WTC11 (cell line): ENCODE data around the gene GRIK2. TPM values are rescaled to one million over a fixed set of nuclear protein-coding genes. Genes with fewer than 3 reads are reported as not detected.

Experiments
- ATAC-seq: fragments of 200-7000 bp; cut with Tn5 transposase; 2 replicates; pipeline ENCODE4 v1.10.0; 2021; ENCODE audit warnings: mild to moderate bottlenecking, moderate library complexity
- CTCF ChIA-PET: fragments of 300-600 bp; sonication (Branson Sonifier 250); formaldehyde crosslinking; loops from one replicate; lab custom pipeline; 2021; ENCODE audit warnings: antibody characterized with exemption; lab: Charles Lee
- POLR2A ChIA-PET: fragments of 350-600 bp; sonication (Branson Sonifier 250); formaldehyde crosslinking; loops from one replicate; lab custom pipeline; 2021; ENCODE audit warnings: antibody characterized with exemption; lab: Charles Lee
- DNase-seq: peaks from one replicate; pipeline ENCODE4 v3.0.0; 2021; ENCODE audit warnings: low spot score
- H3K27ac Mint-ChIP-seq: 2 replicates; pipeline ENCODE4 v1.8.0; 2021; ENCODE audit warnings: mixed read lengths
- H3K27me3 Mint-ChIP-seq: 2 replicates; pipeline ENCODE4 v1.8.0; 2021; ENCODE audit warnings: low read depth, mild to moderate bottlenecking, moderate library complexity, mixed read lengths
- H3K36me3 Mint-ChIP-seq: 2 replicates; pipeline ENCODE4 v1.8.0; 2021; ENCODE audit warnings: mixed read lengths
- H3K4me1 Mint-ChIP-seq: 2 replicates; pipeline ENCODE4 v1.8.0; 2022; ENCODE audit warnings: mixed read lengths
- H3K4me3 Mint-ChIP-seq: 2 replicates; pipeline ENCODE4 v1.8.0; 2021; ENCODE audit warnings: mild to moderate bottlenecking, moderate library complexity, mixed read lengths
- H3K9me3 Mint-ChIP-seq: 2 replicates; pipeline ENCODE4 v1.8.0; 2021; ENCODE audit warnings: mixed read lengths
- AR ChIP-seq: fragments of 250-450 bp; sonication (Bioruptor Pico); IDR thresholded peaks from 2 replicates; pipeline ENCODE4 v1.9.0; 2021; ENCODE audit warnings: mild to moderate bottlenecking
- ARID4B ChIP-seq: sonication (generic); formaldehyde crosslinking; IDR thresholded peaks from 2 replicates; pipeline ENCODE4 v1.8.0; 2023; ENCODE audit warnings: missing genetic modification reagents, mild to moderate bottlenecking, borderline replicate concordance
- ATF1 ChIP-seq: sonication (generic); formaldehyde crosslinking; IDR thresholded peaks from 2 replicates; pipeline ENCODE4 v1.8.1; 2023; ENCODE audit warnings: mild to moderate bottlenecking, moderate library complexity, missing genetic modification reagents
- CREB1 ChIP-seq: sonication (generic); formaldehyde crosslinking; IDR thresholded peaks from 2 replicates; pipeline ENCODE4 v1.8.0; 2023; ENCODE audit warnings: mild to moderate bottlenecking, missing genetic modification reagents
- E2F4 ChIP-seq: sonication (generic); formaldehyde crosslinking; IDR thresholded peaks from 2 replicates; pipeline ENCODE4 v1.8.1; 2022; ENCODE audit warnings: low read depth, mild to moderate bottlenecking, moderate library complexity, missing genetic modification reagents, borderline replicate concordance
- FOXP1 ChIP-seq: sonication (generic); formaldehyde crosslinking; IDR thresholded peaks from 2 replicates; pipeline ENCODE4 v1.8.0; 2022; ENCODE audit warnings: missing genetic modification reagents, mild to moderate bottlenecking, moderate library complexity, borderline replicate concordance
- GTF2I ChIP-seq: fragments of 250-450 bp; sonication (Bioruptor Pico); conservative IDR thresholded peaks from 2 replicates; pipeline ENCODE4 v1.4.0; 2021; ENCODE audit warnings: mild to moderate bottlenecking
- HMGXB4 ChIP-seq: sonication (generic); formaldehyde crosslinking; IDR thresholded peaks from 2 replicates; pipeline ENCODE4 v1.8.1; 2023; ENCODE audit warnings: mild to moderate bottlenecking, moderate library complexity, missing genetic modification reagents
- JUN ChIP-seq: sonication (generic); formaldehyde crosslinking; IDR thresholded peaks from 2 replicates; pipeline ENCODE4 v1.8.0; 2023; ENCODE audit warnings: mild to moderate bottlenecking, missing genetic modification reagents
- NFE2L1 ChIP-seq: sonication (generic); formaldehyde crosslinking; IDR thresholded peaks from 2 replicates; pipeline ENCODE4 v1.8.1; 2023; ENCODE audit warnings: missing genetic modification reagents
- NFYB ChIP-seq: sonication (generic); formaldehyde crosslinking; conservative IDR thresholded peaks from 2 replicates; pipeline ENCODE4 v1.8.0; 2022; ENCODE audit warnings: low read depth, missing genetic modification reagents
- NR1H2 ChIP-seq: sonication (generic); formaldehyde crosslinking; IDR thresholded peaks from 2 replicates; pipeline ENCODE4 v1.9.0; 2021; ENCODE audit warnings: mild to moderate bottlenecking, moderate library complexity, missing genetic modification reagents
- PRRX2 ChIP-seq: fragments of 250-450 bp; sonication (Bioruptor Pico); IDR thresholded peaks from 2 replicates; pipeline ENCODE4 v1.8.0; 2021; ENCODE audit warnings: mild to moderate bottlenecking
- RORB ChIP-seq: fragments of 250-450 bp; sonication (Bioruptor Pico); IDR thresholded peaks from 2 replicates; pipeline ENCODE4 v1.9.0; 2021; ENCODE audit warnings: mild to moderate bottlenecking
- SMAD3 ChIP-seq: sonication (generic); formaldehyde crosslinking; IDR thresholded peaks from 2 replicates; pipeline ENCODE4 v1.8.0; 2022; ENCODE audit warnings: missing genetic modification reagents, mild to moderate bottlenecking, borderline replicate concordance
- SOX15 ChIP-seq: fragments of 250-450 bp; sonication (Bioruptor Pico); IDR thresholded peaks from 2 replicates; pipeline ENCODE4 v1.9.0; 2021; ENCODE audit warnings: mild to moderate bottlenecking
- SP1 ChIP-seq: sonication (generic); formaldehyde crosslinking; conservative IDR thresholded peaks from 2 replicates; pipeline ENCODE4 v1.8.1; 2022; ENCODE audit warnings: missing genetic modification reagents
- ZBTB21 ChIP-seq: sonication (generic); formaldehyde crosslinking; IDR thresholded peaks from 2 replicates; pipeline ENCODE4 v1.8.1; 2023; ENCODE audit warnings: mild to moderate bottlenecking, missing genetic modification reagents, borderline replicate concordance
- ZNF232 ChIP-seq: sonication (generic); formaldehyde crosslinking; IDR thresholded peaks from 2 replicates; pipeline ENCODE4 v1.8.0; 2022; ENCODE audit warnings: mild to moderate bottlenecking, missing genetic modification reagents
- ZNF317 ChIP-seq: sonication (generic); formaldehyde crosslinking; IDR thresholded peaks from 2 replicates; pipeline ENCODE4 v1.8.1; 2023; ENCODE audit warnings: low read depth, mild to moderate bottlenecking, moderate library complexity, missing genetic modification reagents, borderline replicate concordance
- ZNF396 ChIP-seq: fragments of 250-450 bp; sonication (Bioruptor Pico); IDR thresholded peaks from 2 replicates; pipeline ENCODE4 v1.8.0; 2021; ENCODE audit warnings: mild to moderate bottlenecking, moderate library complexity, borderline replicate concordance
- ZNF423 ChIP-seq: fragments of 250-450 bp; sonication (Bioruptor Pico); IDR thresholded peaks from 2 replicates; pipeline ENCODE4 v2.1.2; 2022; ENCODE audit warnings: mild to moderate bottlenecking, moderate library complexity
- ZNF671 ChIP-seq: fragments of 250-450 bp; sonication (Bioruptor Pico); IDR thresholded peaks from 2 replicates; pipeline ENCODE4 v1.8.0; 2021; ENCODE audit warnings: mild to moderate bottlenecking
- ZSCAN18 ChIP-seq: fragments of 250-450 bp; sonication (Bioruptor Pico); IDR thresholded peaks from 2 replicates; pipeline ENCODE4 v2.1.2; 2022; ENCODE audit warnings: mild to moderate bottlenecking, moderate library complexity
- total RNA-seq: library from RNA; stranded (reverse); gene quantifications from 3 replicates; pipeline ENCODE4 v1.2.3, GENCODE V29; 2021

GRIK2 gene
- total RNA-seq, 1 experiment from 2014 or later: 2.7 TPM

GRCh38 chr6:101613556-101613955 is 220.0 kb downstream of the GRIK2 start (continued):
- TF ChIP-seq ARID4B: no peak

GRCh38 chr6:101614774-101615173 is 221.3 kb downstream of the GRIK2 start:
- ATAC-seq (peak; percentile 98), DNase-seq (no peak)
- ChIA-PET CTCF (no interaction called here), POLR2A (no interaction called here)
- Mint-ChIP-seq H3K36me3 (no peaks in the 10 kb centered on the region), H3K9me3 (no peaks in the 10 kb centered on the region), H3K4me3 (peak overlapping the region; percentile 52), H3K27ac (peak overlapping the region; percentile 98), H3K27me3 (no peaks in the 10 kb centered on the region), H3K4me1 (peaks cover 47% of the 10 kb centered on the region)
- TF ChIP-seq ZBTB21 (CRISPR knock-in tag): 0 out of 2 replicates have a peak, but pooled peaks have one; percentile 36
- no peak for TF ChIP-seq ZNF317 (CRISPR knock-in tag)
- no peak for TF ChIP-seq E2F4 (CRISPR knock-in tag)
- TF ChIP-seq PRRX2 (CRISPR knock-in tag): no peak
- TF ChIP-seq HMGXB4 (CRISPR knock-in tag): no peak
- TF ChIP-seq NFYB (CRISPR knock-in tag): no peak

- ChIA-PET POLR2A (no interaction called here), CTCF (no interaction called here)
- ATAC-seq: peak; percentile 38; the same call in 1 of the 2 replicates
- Mint-ChIP-seq H3K27ac (no peak overlapping the region), H3K9me3 (peaks cover 6% of the 10 kb centered on the region), H3K4me3 (no peak overlapping the region), H3K36me3 (no peaks in the 10 kb centered on the region), H3K4me1 (no peaks in the 10 kb centered on the region), H3K27me3 (no peaks in the 10 kb centered on the region)
- no peak for DNase-seq
- TF ChIP-seq JUN (CRISPR knock-in tag) (no peak), ZBTB21 (CRISPR knock-in tag) (no peak), ZNF671 (CRISPR knock-in tag) (no peak), NFE2L1 (CRISPR knock-in tag) (no peak), NR1H2 (CRISPR knock-in tag) (no peak), CREB1 (CRISPR knock-in tag) (no peak), ZNF232 (no peak), RORB (no peak), FOXP1 (CRISPR knock-in tag) (no peak), ZNF423 (no peak), SOX15 (CRISPR knock-in tag) (no peak), SP1 (CRISPR knock-in tag) (no peak), ZNF396 (no peak), AR (no peak), SMAD3 (CRISPR knock-in tag) (no peak), GTF2I (CRISPR knock-in tag) (no peak), ZSCAN18 (CRISPR knock-in tag) (no peak), ATF1 (CRISPR knock-in tag) (no peak)
Measured at GRCh38 chr6:101626269-101626668, 232.8 kb downstream of the GRIK2 start.
